ENCODE data around the gene MBNL3. TPM values are rescaled to one million over a fixed set of nuclear protein-coding genes. Genes with fewer than 3 reads are reported as not detected.

Gene MBNL3
- polyA plus RNA-seq, 1 of the 3 experiments (the other 2 are of a cell fraction) = 0.21 TPM

- Histone ChIP-seq H3K27ac (ENCODE audit: low read depth in 2 of 2, low read length in 1 of 2) (no peak overlapping the region), H3K27me3 (ENCODE audit: insufficient read depth) (peaks cover 18% of the 10 kb centered on the region), H3K79me2 (ENCODE audit: insufficient read depth) (no peaks in the 10 kb centered on the region), H2AFZ (ENCODE audit: low read depth) (no peak overlapping the region), H3K4me2 (no peak overlapping the region), H3K9me2 (no peaks in the 10 kb centered on the region), H3K9ac (no peak overlapping the region), H3F3A (replicated peaks; ENCODE audit: insufficient read depth) (no peaks in the 10 kb centered on the region), H3K36me3 (replicated peaks in 1 of 2; ENCODE audit: control insufficient read depth in 1 of 2, insufficient read depth in 2 of 2, low read length in 1 of 2) (no peaks in the 10 kb centered on the region), H3K9me3 (no peaks in the 10 kb centered on the region), H4K20me1 (ENCODE audit: insufficient read depth) (no peaks in the 10 kb centered on the region), H3K4me1 (ENCODE audit: control insufficient read depth in 1 of 2, insufficient read depth in 2 of 2, low read depth in 1 of 2, low read length in 1 of 2) (peaks cover 0 to 4% of the 10 kb centered on the region in 2 experiments; a peak in 2 of 4 replicates), H3K4me3 (ENCODE audit: low read depth in 2 of 2, low read length in 1 of 2) (no peak overlapping the region)
- CTCF ChIA-PET = no interaction called here
- no peak for DNase-seq
- TF ChIP-seq GABPA (IDR thresholded peaks at IDR 0.05; ENCODE audit: low read depth) = no peak
- no peak for TF ChIP-seq MEF2A (IDR thresholded peaks at IDR 0.05; ENCODE audit: borderline replicate concordance, low read depth)
- no peak for TF ChIP-seq FOSL2 (IDR thresholded peaks at IDR 0.05; ENCODE audit: borderline replicate concordance, low read depth)
- no peak for TF ChIP-seq MAX (IDR thresholded peaks at IDR 0.05; ENCODE audit: low read depth)
- TF ChIP-seq TEAD4 (IDR thresholded peaks at IDR 0.05; ENCODE audit: borderline replicate concordance, insufficient read depth) = no peak
- TF ChIP-seq RAD21 (IDR thresholded peaks at IDR 0.05; ENCODE audit: low read length) = no peak
- TF ChIP-seq REST (IDR thresholded peaks at IDR 0.05; ENCODE audit: low read depth, low read length) = no peak
- TF ChIP-seq GATA2 (CRISPR knock-in tag; IDR thresholded peaks at IDR 0.05) = no peak
- no peak for TF ChIP-seq SMC3 (IDR thresholded peaks at IDR 0.05; ENCODE audit: low read depth, low read length)
- WGBS (ENCODE audit: low lambda C conversion rate) = 41% methylated on average over 2 of the region's 2 CpGs
- POLR2A ChIA-PET = no interaction called here
These were observed 4.9 kb downstream of the MBNL3 start for GRCh38 chrX:132483951-132484350.

GRCh38 chrX:132483488-132483887 lies 5.3 kb downstream of the MBNL3 start:
- TF ChIP-seq EZH2phosphoT487 (IDR thresholded peaks at IDR 0.05; ENCODE audit: borderline replicate concordance, low read depth) (no peak), NRF1 (IDR thresholded peaks at IDR 0.05; ENCODE audit: low read depth, low read length) (no peak), MEF2A (IDR thresholded peaks at IDR 0.05; ENCODE audit: borderline replicate concordance, low read depth) (no peak), USF1 (IDR thresholded peaks at IDR 0.05; ENCODE audit: borderline replicate concordance, low read depth) (no peak)
- DNase-seq = no peak
- H2AFZ ChIP-seq (ENCODE audit: low read depth) = no peak overlapping the region
- no peaks in the 10 kb centered on the region for H3K9me3 ChIP-seq
- no peaks in the 10 kb centered on the region for H4K20me1 ChIP-seq (ENCODE audit: insufficient read depth)
- no peak overlapping the region for H3K9ac ChIP-seq
- H3K36me3 ChIP-seq (replicated peaks in 1 of 2; ENCODE audit: control insufficient read depth in 1 of 2, insufficient read depth in 2 of 2, low read length in 1 of 2) = no peaks in the 10 kb centered on the region
- H3K79me2 ChIP-seq (ENCODE audit: insufficient read depth) = no peaks in the 10 kb centered on the region
- H3K4me2 ChIP-seq = no peak overlapping the region
- H3K4me1 ChIP-seq (ENCODE audit: control insufficient read depth in 1 of 2, insufficient read depth in 2 of 2, low read depth in 1 of 2, low read length in 1 of 2) = peaks cover 0 to 4% of the 10 kb centered on the region in 2 experiments; a peak in 2 of 4 replicates
- 48% methylated on average over 2 of the region's 2 CpGs for WGBS (ENCODE audit: low lambda C conversion rate)
- no peak overlapping the region for H3K27ac ChIP-seq (ENCODE audit: low read depth in 2 of 2, low read length in 1 of 2)
- ChIA-PET POLR2A (no interaction called here), CTCF (interaction anchor here (0.7 kb wide), 1 partner anchor 175 kb away, joined by 3 read pairs; no protein-coding TSS in a partner anchor)
- peaks cover 14% of the 10 kb centered on the region for H3K27me3 ChIP-seq (ENCODE audit: insufficient read depth)
- H3K4me3 ChIP-seq (ENCODE audit: low read depth in 2 of 2, low read length in 1 of 2) = no peak overlapping the region
- H3F3A ChIP-seq (replicated peaks; ENCODE audit: insufficient read depth) = no peaks in the 10 kb centered on the region
- no peaks in the 10 kb centered on the region for H3K9me2 ChIP-seq
